HG03457 (cell line): ENCODE data around the gene GATA3.

Experiments used
- ATAC-seq: cut with Tn5 transposase; IDR thresholded peaks from one replicate; pipeline ENCODE4 v1.9.1; 2021; ENCODE audit warnings: moderate number of reproducible peaks; ENCODE audit not compliant: unreplicated experiment

Gene GATA3

GRCh38 chr10:8037941-8038894 is 16.3 kb upstream of the GATA3 start:
- ATAC-seq: no peak

- no peak for ATAC-seq
Measured at GRCh38 chr10:8039321-8039881, 15.1 kb upstream of the GATA3 start.

- ATAC-seq: no peak
Measured at GRCh38 chr10:8040651-8041050, 13.8 kb upstream of the GATA3 start.

GRCh38 chr10:8041284-8041991 is 13.1 kb upstream of the GATA3 start:
- no peak for ATAC-seq

GRCh38 chr10:8041992-8042720 is 12.3 kb upstream of the GATA3 start:
- ATAC-seq: no peak

GRCh38 chr10:8042721-8043568 is 11.5 kb upstream of the GATA3 start:
- no peak for ATAC-seq

GRCh38 chr10:8043569-8044306 is 10.8 kb upstream of the GATA3 start:
- ATAC-seq: no peak

- ATAC-seq: no peak
Measured at GRCh38 chr10:8044331-8044907, 10.1 kb upstream of the GATA3 start.

- no peak for ATAC-seq
Measured at GRCh38 chr10:8044908-8045725, 9.4 kb upstream of the GATA3 start.

GRCh38 chr10:8045726-8046494 is 8.6 kb upstream of the GATA3 start:
- no peak for ATAC-seq

GRCh38 chr10:8047452-8048280 is 6.8 kb upstream of the GATA3 start:
- ATAC-seq: no peak

GRCh38 chr10:8048281-8049008 is 6.0 kb upstream of the GATA3 start:
- no peak for ATAC-seq

- no peak for ATAC-seq
Measured at GRCh38 chr10:8049045-8049864, 5.2 kb upstream of the GATA3 start.

- ATAC-seq: no peak
Measured at GRCh38 chr10:8049865-8050555, 4.5 kb upstream of the GATA3 start.
